Measurements from ENCODE around the gene FAM170B. TPM values are rescaled to one million over a fixed set of nuclear protein-coding genes. Genes with fewer than 3 reads are reported as not detected.
A peak's percentile ranks its signal among the peaks of the same experiment; 100 is the strongest.

Gene FAM170B
- total and polyA plus RNA-seq, 2 experiments from 2014 or later, result not detected

DNA sequence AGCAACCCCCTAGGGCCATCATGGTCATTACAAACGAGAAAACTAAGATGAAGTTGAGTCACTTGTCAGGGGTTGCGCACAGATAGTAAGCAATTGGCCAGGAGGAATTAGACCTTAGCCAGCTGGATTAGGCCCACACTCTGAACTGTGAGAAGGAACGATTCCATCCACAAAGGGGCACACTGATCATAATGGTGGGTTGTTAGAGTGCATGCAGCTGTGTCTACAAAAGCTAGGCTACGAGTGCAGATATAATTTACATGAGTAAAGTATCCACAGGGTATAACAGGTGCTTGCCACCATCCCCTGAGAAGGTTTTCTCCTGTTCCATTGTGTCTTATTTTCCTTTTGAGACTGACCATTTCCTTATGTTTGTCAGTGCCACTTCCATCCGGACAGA lies 16.6 kb upstream of the FAM170B start:
- Histone ChIP-seq H3K4me3 (no peak overlapping the region), H3F3A (ENCODE audit: insufficient read depth) (no peaks in the 10 kb centered on the region), H2AFZ (no peak overlapping the region), H3K9ac (no peak overlapping the region), H3K9me3 (ENCODE audit: low read depth) (no peaks in the 10 kb centered on the region), H3K27me3 (replicated peaks; ENCODE audit: insufficient read depth) (no peaks in the 10 kb centered on the region), H3K36me3 (ENCODE audit: low read depth) (no peaks in the 10 kb centered on the region), H3K27ac (no peak overlapping the region), H3K4me2 (ENCODE audit: unreplicated experiment) (no peak overlapping the region), H4K20me1 (ENCODE audit: insufficient read depth) (no peaks in the 10 kb centered on the region), H3K4me1 (ENCODE audit: insufficient read depth) (peaks cover 19% of the 10 kb centered on the region), H3K79me2 (ENCODE audit: insufficient read depth) (no peaks in the 10 kb centered on the region), H3K9me2 (ENCODE audit: insufficient read depth) (no peaks in the 10 kb centered on the region)
- TF ChIP-seq EZH2 (IDR thresholded peaks at IDR 0.05; ENCODE audit: insufficient read depth, poor library complexity, severe bottlenecking) (no peak), EZH2phosphoT487 (IDR thresholded peaks at IDR 0.05; ENCODE audit: insufficient read depth, low read depth) (no peak)
- in situ Hi-C loops (cut with MboI), result loop anchor here (25.0 kb wide), 1 partner anchor 488 kb away; no protein-coding TSS in a partner anchor
- peak; percentile 20 for DNase-seq
- 66 to 75% methylated on average over 5 of the region's 5 CpGs for WGBS, 2 experiments (ENCODE audit: low coverage in 1 of 2, low lambda C conversion rate in 2 of 2, missing lambda C conversion rate in 2 of 2)

- Histone ChIP-seq H3K36me3 (ENCODE audit: low read depth) (no peaks in the 10 kb centered on the region), H3K9me3 (ENCODE audit: low read depth) (no peaks in the 10 kb centered on the region), H3K4me2 (ENCODE audit: unreplicated experiment) (no peak overlapping the region), H3K4me1 (ENCODE audit: insufficient read depth) (peaks cover 19% of the 10 kb centered on the region), H4K20me1 (ENCODE audit: insufficient read depth) (no peaks in the 10 kb centered on the region), H3K27me3 (replicated peaks; ENCODE audit: insufficient read depth) (no peaks in the 10 kb centered on the region), H3K79me2 (ENCODE audit: insufficient read depth) (no peaks in the 10 kb centered on the region), H3K9me2 (ENCODE audit: insufficient read depth) (no peaks in the 10 kb centered on the region), H3F3A (ENCODE audit: insufficient read depth) (no peaks in the 10 kb centered on the region), H2AFZ (no peak overlapping the region), H3K4me3 (no peak overlapping the region), H3K9ac (no peak overlapping the region), H3K27ac (no peak overlapping the region)
- in situ Hi-C loops (cut with MboI), result loop anchor here (25.0 kb wide), 1 partner anchor 488 kb away; no protein-coding TSS in a partner anchor
- 95 to 100% methylated on average over 3 of the region's 3 CpGs for WGBS, 2 experiments (ENCODE audit: low coverage in 1 of 2, low lambda C conversion rate in 2 of 2, missing lambda C conversion rate in 2 of 2)
- no peak for DNase-seq
- TF ChIP-seq EZH2 (IDR thresholded peaks at IDR 0.05; ENCODE audit: insufficient read depth, poor library complexity, severe bottlenecking) (no peak), EZH2phosphoT487 (IDR thresholded peaks at IDR 0.05; ENCODE audit: insufficient read depth, low read depth) (no peak)
Measured at GRCh38 chr10:49149881-49150280, 16.1 kb upstream of the FAM170B start.

DNA sequence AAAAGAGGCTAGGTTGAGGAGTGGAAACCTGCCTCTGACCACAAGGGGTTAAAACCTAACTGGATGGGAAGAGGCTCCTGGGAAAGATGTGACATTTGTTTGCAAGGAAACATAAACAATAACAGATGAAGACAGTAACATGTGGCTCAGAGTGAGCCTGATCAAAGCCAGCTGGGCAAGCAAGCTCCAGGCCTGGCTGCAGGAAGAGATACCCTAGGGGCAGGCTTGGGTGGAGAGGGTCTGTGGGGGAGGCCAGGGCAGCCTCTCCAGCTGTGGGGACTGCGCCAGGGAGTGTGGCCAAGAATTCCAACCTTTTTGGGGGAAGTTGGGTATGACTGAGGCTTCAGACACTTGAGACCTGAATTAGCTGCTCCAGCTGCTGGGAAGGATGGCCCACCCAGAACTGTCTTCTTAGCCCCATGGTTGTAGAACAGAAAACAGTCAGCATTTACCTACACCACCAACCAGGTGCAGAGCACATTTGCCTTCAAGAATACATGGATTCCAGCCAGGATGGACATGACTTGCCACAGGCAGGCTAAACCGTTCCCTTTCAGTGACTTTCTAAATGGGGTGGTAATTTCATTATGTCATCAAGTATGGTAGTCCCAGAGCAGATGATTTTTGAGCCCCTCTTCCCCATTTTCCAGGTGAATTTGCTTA lies 10.4 kb upstream of the FAM170B start:
- no peak overlapping the region for H3K9ac ChIP-seq
- 21 to 36% methylated on average over 2 of the region's 2 CpGs for WGBS, 2 experiments (ENCODE audit: low coverage in 1 of 2, low lambda C conversion rate in 2 of 2, missing lambda C conversion rate in 2 of 2)
- TF ChIP-seq EZH2 (IDR thresholded peaks at IDR 0.05; ENCODE audit: insufficient read depth, poor library complexity, severe bottlenecking) (no peak), EZH2phosphoT487 (IDR thresholded peaks at IDR 0.05; ENCODE audit: insufficient read depth, low read depth) (no peak)
- no peaks in the 10 kb centered on the region for H3K79me2 ChIP-seq (ENCODE audit: insufficient read depth)
- in situ Hi-C loops (cut with MboI), result no loop called here
- H3K4me3 ChIP-seq, result no peak overlapping the region
- no peaks in the 10 kb centered on the region for H4K20me1 ChIP-seq (ENCODE audit: insufficient read depth)
- H3K9me2 ChIP-seq (ENCODE audit: insufficient read depth), result no peaks in the 10 kb centered on the region
- peaks cover 21% of the 10 kb centered on the region for H3F3A ChIP-seq (ENCODE audit: insufficient read depth)
- no peak overlapping the region for H3K27ac ChIP-seq
- H3K4me1 ChIP-seq (ENCODE audit: insufficient read depth), result peaks cover 38% of the 10 kb centered on the region
- DNase-seq, result peak; percentile 61
- no peaks in the 10 kb centered on the region for H3K9me3 ChIP-seq (ENCODE audit: low read depth)
- no peak overlapping the region for H2AFZ ChIP-seq
- H3K27me3 ChIP-seq (replicated peaks; ENCODE audit: insufficient read depth), result no peaks in the 10 kb centered on the region
- no peaks in the 10 kb centered on the region for H3K36me3 ChIP-seq (ENCODE audit: low read depth)
- no peak overlapping the region for H3K4me2 ChIP-seq (ENCODE audit: unreplicated experiment)

DNA sequence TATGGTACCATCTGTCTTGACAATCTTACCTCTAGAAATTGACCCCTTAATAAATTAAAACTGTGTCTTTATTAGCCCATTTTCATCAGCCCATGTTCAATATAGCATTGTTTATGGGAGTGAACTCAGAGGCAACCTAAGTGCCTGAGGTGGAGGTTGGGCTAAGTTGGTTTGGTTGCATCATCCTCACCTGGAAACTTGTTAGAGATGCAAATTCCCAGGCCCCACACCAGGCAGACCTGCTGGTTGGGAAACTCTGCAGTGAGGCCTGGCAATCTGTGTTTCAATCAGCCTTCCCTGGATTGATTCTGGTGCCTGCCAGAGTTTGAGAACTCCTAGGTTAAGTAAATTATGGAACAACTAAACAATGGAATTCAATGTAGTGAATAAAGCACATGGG lies 9.4 kb upstream of the FAM170B start:
- peaks cover 28% of the 10 kb centered on the region for H3F3A ChIP-seq (ENCODE audit: insufficient read depth)
- H3K9me2 ChIP-seq (ENCODE audit: insufficient read depth), result no peaks in the 10 kb centered on the region
- in situ Hi-C loops (cut with MboI), result no loop called here
- TF ChIP-seq EZH2 (IDR thresholded peaks at IDR 0.05; ENCODE audit: insufficient read depth, poor library complexity, severe bottlenecking) (no peak), EZH2phosphoT487 (IDR thresholded peaks at IDR 0.05; ENCODE audit: insufficient read depth, low read depth) (no peak)
- no peaks in the 10 kb centered on the region for H3K79me2 ChIP-seq (ENCODE audit: insufficient read depth)
- no peaks in the 10 kb centered on the region for H3K27me3 ChIP-seq (replicated peaks; ENCODE audit: insufficient read depth)
- no peak overlapping the region for H3K4me3 ChIP-seq
- H2AFZ ChIP-seq, result no peak overlapping the region
- no peak overlapping the region for H3K4me2 ChIP-seq (ENCODE audit: unreplicated experiment)
- no peaks in the 10 kb centered on the region for H3K9me3 ChIP-seq (ENCODE audit: low read depth)
- H3K36me3 ChIP-seq (ENCODE audit: low read depth), result no peaks in the 10 kb centered on the region
- DNase-seq, result no peak
- H3K4me1 ChIP-seq (ENCODE audit: insufficient read depth), result peaks cover 44% of the 10 kb centered on the region
- H4K20me1 ChIP-seq (ENCODE audit: insufficient read depth), result no peaks in the 10 kb centered on the region
- H3K9ac ChIP-seq, result no peak overlapping the region
- no peak overlapping the region for H3K27ac ChIP-seq
